Activated T-cell treated with anti-CD3 and anti-CD28 coated beads, Interleukin-2, amount 50 U/mL, for 72 hours (primary cell): ENCODE measurements around the gene STK32C. TPM values are rescaled to one million over a fixed set of nuclear protein-coding genes. Genes with fewer than 3 reads are reported as not detected.

ENCODE experiments used
- ATAC-seq, 2 donors: fragments of 150-1000 bp; cut with Tn5 transposase; replicated peaks in 1 of 2; 2 replicates each; pipeline ENCODE4 v1.10.0; 2021; ENCODE audit warnings: moderate library complexity in 2 of 2, mild to moderate bottlenecking in 1 of 2
- DNase-seq, 2 donors: peaks; one replicate each; pipeline ENCODE4 v3.0.0; 2021 to 2022; ENCODE audit warnings: mixed read lengths in 1 of 2
- H3K27ac Mint-ChIP-seq: one replicate; pipeline ENCODE4 v1.8.0; 2022; ENCODE audit warnings: mild to moderate bottlenecking, moderate library complexity, mixed read lengths
- H3K27me3 Mint-ChIP-seq: one replicate; pipeline ENCODE4 v1.8.0; 2022; ENCODE audit warnings: low read depth, mixed read lengths
- H3K36me3 Mint-ChIP-seq, 2 donors: one replicate each; pipeline ENCODE4 v1.8.0; 2022; ENCODE audit warnings: mixed read lengths in 2 of 2, mild to moderate bottlenecking in 1 of 2; ENCODE audit not compliant: insufficient read depth in 2 of 2
- H3K4me1 Mint-ChIP-seq: one replicate; pipeline ENCODE4 v1.8.0; 2022; ENCODE audit warnings: low read depth, mixed read lengths
- H3K4me3 Mint-ChIP-seq, 2 donors: one replicate each; pipeline ENCODE4 v1.8.0; 2022; ENCODE audit warnings: mild to moderate bottlenecking in 2 of 2, mixed read lengths in 2 of 2, moderate library complexity in 2 of 2
- H3K9me3 Mint-ChIP-seq, 2 donors: one replicate each; pipeline ENCODE4 v1.8.0; 2022; ENCODE audit warnings: mixed read lengths in 2 of 2
- total RNA-seq, 2 donors: library from RNA; stranded (reverse); gene quantifications; one replicate each; pipeline ENCODE4 v1.2.3, GENCODE V29; 2022

The STK32C gene
- total RNA-seq, 2 donors from 2014 or later = 17.2 to 22.7 TPM

DNA sequence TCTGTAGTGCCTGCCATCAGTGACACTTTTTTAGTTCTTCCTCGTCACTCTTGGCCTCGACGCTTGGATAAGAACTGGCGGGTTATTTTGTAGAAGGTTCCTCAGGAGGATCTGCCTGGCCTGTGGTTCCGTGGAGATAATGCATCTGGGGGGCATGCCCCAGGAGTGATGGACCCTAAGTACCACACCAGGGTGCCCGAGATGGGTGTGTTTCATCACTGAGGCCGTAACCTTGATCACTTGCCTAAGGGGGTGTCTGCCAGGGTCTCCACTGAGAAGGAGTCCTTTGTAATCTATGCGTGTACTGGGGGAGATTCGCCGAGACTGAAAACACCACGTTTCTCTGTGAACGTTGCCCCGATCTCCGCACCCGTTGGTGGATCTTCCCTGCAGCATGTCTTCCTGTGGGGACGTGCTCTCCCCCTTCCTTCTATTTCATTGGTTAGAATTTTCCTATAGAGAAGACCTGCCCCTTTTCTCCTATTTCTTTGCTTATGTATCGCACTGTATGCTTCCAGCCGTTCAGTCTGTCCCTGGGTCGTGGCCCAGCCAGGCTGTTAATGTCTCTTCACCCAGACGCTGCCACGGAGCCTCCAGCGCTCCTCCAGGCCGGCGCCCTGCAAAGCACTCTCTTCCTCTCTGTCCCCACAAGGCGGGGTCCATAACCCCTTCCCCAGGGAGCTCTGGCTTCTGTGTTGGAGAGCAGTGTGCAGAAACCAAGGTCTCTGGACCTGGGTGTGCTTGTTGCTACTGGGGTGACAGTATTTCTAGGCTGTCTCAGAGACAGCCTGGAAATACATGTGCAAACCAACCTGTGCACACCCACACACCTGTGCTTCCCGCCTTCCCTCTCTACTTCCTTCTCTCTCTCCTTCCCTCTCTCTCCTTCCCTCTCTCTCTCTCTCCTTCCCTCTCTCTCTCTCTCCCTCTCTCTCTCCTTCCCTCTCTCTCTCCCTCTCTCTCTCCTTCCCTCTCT lies 135.4 kb downstream of the STK32C start:
- H3K4me3 Mint-ChIP-seq = no peak overlapping the region
- peaks cover 25% of the 10 kb centered on the region for H3K27me3 Mint-ChIP-seq
- H3K27ac Mint-ChIP-seq = no peak overlapping the region
- H3K9me3 Mint-ChIP-seq = peaks cover 5 to 6% of the 10 kb centered on the region in 2 donors
- H3K4me1 Mint-ChIP-seq = peaks cover 30% of the 10 kb centered on the region
- H3K36me3 Mint-ChIP-seq = peaks cover 5 to 6% of the 10 kb centered on the region in 2 donors
- DNase-seq = no peak
- no peak for ATAC-seq

DNA sequence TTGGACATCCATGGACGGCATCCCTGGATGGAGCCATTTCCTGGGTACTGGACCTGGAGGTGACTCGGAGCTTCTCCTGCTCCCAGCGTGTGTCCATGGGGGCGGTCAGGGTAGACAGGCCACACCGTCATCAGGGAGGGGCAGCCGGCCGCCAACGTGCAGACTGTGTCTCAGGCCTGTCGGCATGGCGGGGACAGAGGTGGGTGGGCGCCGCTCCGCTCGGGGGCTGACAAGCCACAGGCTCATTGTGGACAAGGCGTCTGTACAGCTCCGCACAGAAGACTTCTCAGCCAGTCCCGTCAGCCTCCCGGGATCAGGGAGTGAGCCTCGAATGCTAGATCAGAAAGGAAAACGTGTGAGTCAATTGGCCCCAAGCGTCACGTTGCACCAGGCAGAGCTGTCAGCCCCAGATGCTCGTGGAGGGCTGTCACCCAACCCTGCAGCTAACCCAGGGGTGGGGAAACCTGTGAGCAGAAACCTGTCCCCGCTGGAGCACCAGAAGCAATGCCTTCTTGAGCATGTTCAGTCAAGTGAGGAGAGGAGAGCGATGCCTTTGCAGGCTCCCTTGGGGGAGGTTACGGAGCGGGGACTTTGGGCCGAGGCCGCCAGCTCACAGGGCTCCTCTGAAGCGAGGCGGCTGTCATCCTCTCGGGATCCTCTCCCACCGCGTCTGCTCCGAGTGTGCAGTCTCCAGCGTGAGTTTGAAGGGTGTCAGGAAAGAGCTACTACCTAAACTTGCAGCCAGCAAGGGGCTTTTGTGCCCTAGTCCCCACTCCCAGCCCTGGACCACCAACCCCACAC lies 137.0 kb downstream of the STK32C start:
- DNase-seq (no peak), ATAC-seq (no peak)
- H3K4me1 Mint-ChIP-seq = peaks cover 29% of the 10 kb centered on the region
- peaks cover 5 to 6% of the 10 kb centered on the region in 2 donors for H3K9me3 Mint-ChIP-seq
- no peak overlapping the region for H3K27ac Mint-ChIP-seq
- H3K36me3 Mint-ChIP-seq = peaks cover 5 to 6% of the 10 kb centered on the region in 2 donors
- H3K4me3 Mint-ChIP-seq = no peak overlapping the region
- peaks cover 12% of the 10 kb centered on the region for H3K27me3 Mint-ChIP-seq

DNA sequence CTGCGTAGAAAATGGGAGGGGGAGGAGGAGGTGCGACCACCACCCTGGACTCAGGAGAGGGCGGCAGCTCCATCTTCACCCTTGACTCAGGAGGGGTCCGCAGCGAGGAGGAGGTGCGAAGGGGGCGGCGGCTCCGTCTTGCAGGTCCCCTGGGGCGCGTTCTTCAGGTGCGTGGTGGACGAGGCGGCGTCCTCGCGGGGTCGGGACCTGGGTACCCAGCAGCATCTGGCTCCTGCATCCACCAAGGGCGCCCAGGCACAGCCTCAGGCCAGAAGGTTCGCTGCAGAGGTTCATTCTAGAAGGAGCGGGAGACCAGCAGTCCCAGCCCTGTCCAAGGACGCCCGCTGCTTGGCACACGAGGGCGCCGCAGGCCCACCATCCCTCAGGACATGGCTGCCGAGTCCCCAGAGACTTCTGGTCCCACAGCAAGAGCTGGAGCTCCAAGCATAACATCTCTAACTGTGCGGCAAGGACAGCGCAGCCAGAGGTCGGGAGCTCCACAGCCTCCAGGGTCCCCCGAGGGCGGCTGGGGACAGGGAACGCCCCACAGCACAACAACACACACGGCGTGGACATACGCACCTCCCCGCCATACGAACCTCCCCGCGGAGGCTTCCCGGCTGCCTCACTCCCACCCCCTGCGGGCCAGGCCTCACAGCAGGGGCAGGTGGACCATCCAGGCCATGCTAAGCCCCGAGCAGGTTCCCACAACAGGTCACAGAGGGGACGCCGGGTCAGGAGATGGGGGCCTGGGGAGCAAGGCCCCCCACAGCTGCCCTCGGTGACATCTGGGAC lies 137.8 kb downstream of the STK32C start:
- peaks cover 21% of the 10 kb centered on the region for H3K4me1 Mint-ChIP-seq
- H3K27ac Mint-ChIP-seq = no peak overlapping the region
- ATAC-seq (peak in 1 of 2 donors; percentile 34), DNase-seq (no peak)
- H3K9me3 Mint-ChIP-seq = peaks cover 5 to 6% of the 10 kb centered on the region in 2 donors
- peaks cover 5 to 6% of the 10 kb centered on the region in 2 donors for H3K36me3 Mint-ChIP-seq
- no peak overlapping the region for H3K4me3 Mint-ChIP-seq
- H3K27me3 Mint-ChIP-seq = peaks cover 6% of the 10 kb centered on the region

DNA sequence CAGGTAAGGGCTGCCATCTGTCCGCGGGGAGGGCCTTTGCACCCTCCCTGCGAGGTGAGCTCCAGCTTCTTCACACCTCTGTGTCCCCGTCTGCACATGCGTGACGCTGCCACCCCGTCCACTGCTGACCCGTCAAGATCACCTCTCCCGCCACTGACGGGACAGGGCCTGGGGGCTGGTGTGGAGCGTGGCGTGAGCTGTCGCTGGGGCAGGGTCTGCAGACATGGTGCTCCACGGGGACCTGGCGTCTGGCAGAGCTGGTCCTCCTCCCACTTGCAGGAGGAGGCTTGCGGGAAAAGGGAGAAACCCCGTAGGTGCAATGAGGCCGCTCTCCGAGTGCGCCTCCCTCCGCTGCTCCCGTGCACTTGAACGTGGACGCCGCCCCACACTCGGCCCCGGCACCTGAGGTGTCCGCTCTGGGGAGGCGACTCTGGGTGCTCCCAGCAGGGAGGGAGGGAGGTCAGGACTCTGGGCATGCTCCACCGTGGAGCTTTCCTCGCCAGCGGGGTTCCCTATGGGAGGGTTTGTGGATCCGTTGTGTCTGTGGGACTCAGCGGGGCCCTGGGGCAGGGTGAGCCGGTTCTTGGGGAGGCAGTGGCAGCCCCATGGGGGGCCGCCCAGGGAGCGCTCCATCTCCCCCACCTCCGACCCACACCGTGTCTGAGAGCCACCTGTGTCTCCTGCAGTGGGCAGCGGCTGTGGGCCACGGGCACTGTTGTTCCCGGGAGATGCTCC lies 138.6 kb downstream of the STK32C start:
- no peak for ATAC-seq
- DNase-seq = no peak
- Mint-ChIP-seq H3K27me3 (no peaks in the 10 kb centered on the region), H3K4me3 (no peak overlapping the region), H3K9me3 (peaks cover 4 to 5% of the 10 kb centered on the region in 2 donors), H3K36me3 (peaks cover 5% of the 10 kb centered on the region in 2 donors), H3K4me1 (peaks cover 14% of the 10 kb centered on the region), H3K27ac (no peak overlapping the region)

DNA sequence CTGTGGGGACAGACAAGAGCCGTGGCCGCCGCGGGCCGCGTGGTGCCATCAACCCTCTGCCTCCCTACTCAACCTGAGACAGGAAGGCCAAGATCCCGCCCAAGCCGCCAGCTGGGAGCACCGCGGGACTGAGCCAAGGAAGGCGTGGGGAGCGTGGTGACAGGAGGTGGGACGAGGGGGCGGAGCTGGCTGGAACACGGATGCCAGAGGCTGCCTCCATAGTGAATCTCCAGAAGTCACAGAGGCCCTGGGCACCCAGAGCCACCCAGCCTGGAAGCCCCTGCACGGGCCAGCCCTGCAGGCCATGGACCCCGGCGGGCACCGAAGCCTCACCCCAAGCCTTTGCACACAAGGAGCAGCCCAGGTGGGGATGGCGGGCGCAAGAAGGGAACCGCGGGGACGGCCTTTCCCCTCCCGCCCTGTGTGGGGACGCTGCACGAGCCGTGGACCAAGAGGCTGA lies 139.1 kb downstream of the STK32C start:
- peaks cover 5% of the 10 kb centered on the region in 2 donors for H3K36me3 Mint-ChIP-seq
- no peak overlapping the region for H3K4me3 Mint-ChIP-seq
- no peak for ATAC-seq
- peaks cover 16% of the 10 kb centered on the region for H3K4me1 Mint-ChIP-seq
- DNase-seq = no peak
- H3K27ac Mint-ChIP-seq = no peak overlapping the region
- no peaks in the 10 kb centered on the region for H3K27me3 Mint-ChIP-seq
- H3K9me3 Mint-ChIP-seq = peaks cover 4 to 5% of the 10 kb centered on the region in 2 donors

DNA sequence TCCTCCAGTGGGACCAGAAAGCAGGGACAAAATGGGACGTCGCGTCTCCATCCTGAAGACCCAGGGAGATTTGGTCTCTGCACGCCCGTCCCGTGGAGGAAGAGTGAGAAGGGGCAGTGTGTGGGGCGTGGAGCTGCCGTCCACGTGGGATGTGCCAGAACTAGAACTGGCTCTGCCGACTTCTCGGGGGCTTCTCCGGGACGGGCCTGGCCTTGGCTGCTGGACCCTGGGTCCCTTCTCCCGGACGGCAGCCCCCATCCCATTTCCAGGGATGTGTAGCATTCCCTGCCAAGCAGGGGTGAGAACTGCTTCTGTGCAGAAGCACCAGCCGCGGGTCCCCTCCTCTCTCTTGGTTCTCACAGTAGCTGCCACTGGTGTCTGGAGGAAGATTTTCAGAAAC lies 139.8 kb downstream of the STK32C start:
- H3K27ac Mint-ChIP-seq = no peak overlapping the region
- ATAC-seq = no peak

DNA sequence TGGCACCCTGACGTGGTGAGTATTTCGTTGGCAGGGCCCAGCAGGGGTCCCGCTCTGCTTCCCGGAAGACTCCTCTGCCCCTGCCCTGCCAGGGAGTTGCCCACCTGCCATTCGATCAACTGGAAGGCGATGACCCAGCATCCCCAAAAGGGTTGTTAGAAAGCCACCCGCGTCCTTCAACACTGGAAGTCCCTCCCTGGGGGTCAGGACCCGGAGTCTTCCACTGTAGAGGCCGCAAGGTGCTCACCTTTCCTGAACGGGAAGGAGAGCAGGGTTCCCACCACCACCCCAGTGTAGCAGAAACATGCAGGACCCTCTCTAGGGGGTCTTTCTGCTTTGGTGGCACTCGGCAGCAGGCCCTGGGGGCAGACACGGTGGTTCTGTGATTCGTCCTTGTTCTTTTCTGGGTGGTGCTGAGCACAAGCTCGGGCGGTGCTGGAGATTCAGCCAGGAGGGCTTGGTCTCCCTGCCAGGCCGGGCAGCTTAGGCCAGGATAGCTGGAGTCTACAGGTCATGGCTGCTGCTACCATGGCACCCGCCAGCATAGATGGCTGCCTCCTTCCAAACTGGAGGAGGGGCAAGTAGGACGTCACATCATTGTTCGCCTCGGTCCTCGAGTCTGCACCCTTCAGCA lies 140.6 kb downstream of the STK32C start:
- H3K27me3 Mint-ChIP-seq = no peaks in the 10 kb centered on the region
- H3K4me1 Mint-ChIP-seq = peaks cover 22% of the 10 kb centered on the region
- ATAC-seq = no peak
- H3K9me3 Mint-ChIP-seq = no peaks in the 10 kb centered on the region
- no peak for DNase-seq
- H3K4me3 Mint-ChIP-seq = no peak overlapping the region
- H3K27ac Mint-ChIP-seq = no peak overlapping the region
- H3K36me3 Mint-ChIP-seq = no peaks in the 10 kb centered on the region

More for the DNA sequence above, 139.8 kb downstream of the STK32C start:
- Mint-ChIP-seq H3K9me3 (no peaks in the 10 kb centered on the region), H3K36me3 (no peaks in the 10 kb centered on the region), H3K4me1 (peaks cover 14% of the 10 kb centered on the region), H3K27me3 (no peaks in the 10 kb centered on the region), H3K4me3 (no peak overlapping the region)
- no peak for DNase-seq

DNA sequence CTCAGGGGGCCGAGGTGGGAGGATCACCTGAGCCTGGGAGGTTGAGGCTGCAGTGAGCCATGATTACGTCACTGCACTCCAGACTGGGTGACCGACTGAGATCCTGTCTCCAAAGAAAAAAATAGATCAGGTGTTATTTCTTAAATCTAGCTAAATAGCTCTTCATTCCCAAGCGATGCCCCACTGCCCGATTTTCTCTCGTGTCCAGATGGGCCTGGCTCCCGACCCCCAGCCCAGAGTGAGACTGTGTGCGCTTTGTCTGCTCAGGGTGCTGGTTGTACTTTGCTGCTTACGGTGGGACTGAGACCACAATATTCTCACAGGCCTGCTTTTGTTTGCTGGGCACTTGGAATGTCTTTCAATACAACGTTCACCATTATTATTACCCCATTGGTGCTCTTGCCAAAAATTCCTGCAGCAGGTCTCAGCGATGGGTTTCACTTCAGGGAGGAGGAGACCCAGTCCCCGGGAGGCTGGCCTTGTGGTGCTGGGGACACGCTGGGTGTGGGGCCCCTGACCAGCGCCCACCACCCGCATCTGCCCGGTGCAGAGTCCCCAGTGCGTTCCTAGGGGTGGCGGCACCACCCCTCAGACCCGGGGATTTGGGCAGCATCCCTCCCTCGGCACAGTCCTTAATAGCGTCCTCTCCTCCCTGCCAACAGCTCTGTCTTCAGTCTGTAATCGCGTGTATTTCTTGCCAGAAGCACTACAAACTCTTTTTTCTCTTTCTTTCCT lies 141.4 kb downstream of the STK32C start:
- ATAC-seq = no peak
- Mint-ChIP-seq H3K36me3 (no peaks in the 10 kb centered on the region), H3K4me1 (peaks cover 28% of the 10 kb centered on the region), H3K27me3 (no peaks in the 10 kb centered on the region), H3K9me3 (no peaks in the 10 kb centered on the region), H3K27ac (no peak overlapping the region), H3K4me3 (no peak overlapping the region)
- no peak for DNase-seq

DNA sequence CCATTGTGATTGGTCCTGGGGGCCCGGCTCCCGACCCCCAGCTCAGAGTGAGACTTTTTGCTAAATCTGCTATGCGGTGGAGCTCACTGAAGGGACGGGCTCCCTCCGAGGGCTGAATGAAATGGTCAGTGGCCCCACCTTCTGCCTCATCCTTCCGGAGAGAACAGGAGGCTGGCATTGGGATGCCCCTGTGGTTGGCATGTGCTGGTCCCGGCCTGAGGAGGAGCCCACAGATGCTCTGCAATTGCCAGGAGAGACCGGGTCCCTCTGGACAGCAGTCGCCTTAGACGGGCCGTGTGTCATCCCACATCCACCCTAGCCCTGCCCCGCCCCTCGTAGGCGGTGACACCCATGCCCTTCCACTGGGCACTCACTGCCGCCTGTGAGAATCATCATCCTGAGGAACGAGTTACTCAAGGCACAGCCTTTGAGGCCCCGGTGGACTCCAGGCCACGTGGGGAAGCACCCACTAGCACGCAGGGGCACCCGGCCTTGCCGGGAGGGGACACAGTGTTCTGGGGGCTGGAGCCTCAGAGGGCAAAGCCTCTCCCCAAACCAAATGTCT lies 142.3 kb downstream of the STK32C start:
- Mint-ChIP-seq H3K36me3 (no peaks in the 10 kb centered on the region), H3K4me3 (no peak overlapping the region), H3K4me1 (peaks cover 28% of the 10 kb centered on the region), H3K9me3 (no peaks in the 10 kb centered on the region), H3K27me3 (no peaks in the 10 kb centered on the region), H3K27ac (no peak overlapping the region)
- ATAC-seq = no peak
- no peak for DNase-seq

DNA sequence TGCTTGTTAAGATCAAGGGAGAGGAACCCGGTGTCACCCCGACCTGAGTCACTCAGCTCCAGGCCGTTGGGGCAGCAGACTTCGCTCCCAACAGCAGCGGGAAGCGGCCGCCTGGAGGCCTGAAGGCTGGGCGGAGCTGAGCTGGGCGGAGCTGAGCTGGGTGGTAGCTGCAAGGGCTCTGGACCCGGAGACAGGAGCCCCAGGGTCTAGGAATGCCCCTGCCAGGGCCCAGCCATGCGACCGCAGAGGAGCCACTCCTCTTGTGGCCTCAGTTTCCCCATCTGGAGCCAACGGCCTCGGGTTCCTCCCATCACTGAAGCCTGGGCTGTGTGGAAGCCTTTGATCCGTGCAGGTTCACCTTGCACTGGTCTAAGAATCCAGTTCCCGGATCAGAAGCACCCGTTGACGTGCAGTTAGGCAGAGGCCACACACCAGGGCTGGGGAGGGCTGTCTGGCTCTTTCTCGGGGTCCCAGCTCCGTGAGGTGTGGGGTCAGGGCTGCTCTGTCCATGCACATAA lies 142.9 kb downstream of the STK32C start:
- no peaks in the 10 kb centered on the region for H3K27me3 Mint-ChIP-seq
- H3K4me3 Mint-ChIP-seq = no peak overlapping the region
- ATAC-seq = no peak
- no peaks in the 10 kb centered on the region for H3K36me3 Mint-ChIP-seq
- peaks cover 28% of the 10 kb centered on the region for H3K4me1 Mint-ChIP-seq
- H3K9me3 Mint-ChIP-seq = no peaks in the 10 kb centered on the region
- H3K27ac Mint-ChIP-seq = no peak overlapping the region
- DNase-seq = no peak
